Fibroblast of peridontal ligament (primary cell): ENCODE measurements around the gene CCDC194.

Experiments used
- DNase-seq: peaks from one replicate; pipeline ENCODE4 v3.0.0-alpha.2; 2010; ENCODE audit errors: extremely low read depth

The CCDC194 gene

GRCh38 chr19:17405250-17406045, 11.5 kb upstream of the CCDC194 start, which contains the start of gene BST2:
Gene BST2, minus strand, starts transcription at chr19:17405630. Its CDS starts 55 bp downstream, at chr19:17405575.
- DNase-seq, result no peak

- DNase-seq, result no peak
Measured at GRCh38 chr19:17404621-17405249, 10.7 kb upstream of the CCDC194 start.

- DNase-seq, result no peak
Measured at GRCh38 chr19:17404015-17404414, 10.0 kb upstream of the CCDC194 start.

GRCh38 chr19:17402982-17403855, 9.2 kb upstream of the CCDC194 start:
- DNase-seq, result no peak

GRCh38 chr19:17401628-17402027, 7.6 kb upstream of the CCDC194 start:
- no peak for DNase-seq

- no peak for DNase-seq
Measured at GRCh38 chr19:17398902-17399527, 5.0 kb upstream of the CCDC194 start.

- DNase-seq, result peak; percentile 54
Measured at GRCh38 chr19:17394891-17395415, 957 bp upstream of the CCDC194 start.

- no peak for DNase-seq
Measured at GRCh38 chr19:17393002-17393401, 994 bp downstream of the CCDC194 start.

GRCh38 chr19:17391371-17392151, 2.4 kb downstream of the CCDC194 start:
- DNase-seq, result peak; percentile 23

- DNase-seq, result peak; percentile 77
Measured at GRCh38 chr19:17390665-17391370, 3.2 kb downstream of the CCDC194 start.

- no peak for DNase-seq
Measured at GRCh38 chr19:17389957-17390664, 3.9 kb downstream of the CCDC194 start.

- DNase-seq, result no peak
Measured at GRCh38 chr19:17389288-17389687, 4.7 kb downstream of the CCDC194 start.

- DNase-seq, result peak; percentile 31
Measured at GRCh38 chr19:17385878-17386611, 8.0 kb downstream of the CCDC194 start.

GRCh38 chr19:17380426-17381138, 13.4 kb downstream of the CCDC194 start:
- no peak for DNase-seq

- no peak for DNase-seq
Measured at GRCh38 chr19:17379221-17379631, 14.8 kb downstream of the CCDC194 start.

GRCh38 chr19:17378271-17378670, 15.7 kb downstream of the CCDC194 start:
- no peak for DNase-seq

GRCh38 chr19:17376935-17377600, 16.9 kb downstream of the CCDC194 start, which contains the start of gene PLVAP:
Gene PLVAP, minus strand, starts transcription at chr19:17377342. Its CDS starts 54 bp downstream, at chr19:17377288.
- no peak for DNase-seq
